TTC549 (cell line): Measurements from ENCODE around the gene HOXA13.

Experiments used
- FAIRE-seq: peaks from 2 replicates; lab custom pipeline; 2012; peaks lifted over from hg19 to GRCh38; lab: Jason Lieb, UNC

The HOXA13 gene

GRCh38 chr7:27169658-27170425 is 30.0 kb downstream of the HOXA13 start:
- no peak for FAIRE-seq

- FAIRE-seq = no peak
Measured at GRCh38 chr7:27168265-27168947, 31.5 kb downstream of the HOXA13 start.

- FAIRE-seq = no peak
Measured at GRCh38 chr7:27167916-27168264, 32.0 kb downstream of the HOXA13 start.

DNA sequence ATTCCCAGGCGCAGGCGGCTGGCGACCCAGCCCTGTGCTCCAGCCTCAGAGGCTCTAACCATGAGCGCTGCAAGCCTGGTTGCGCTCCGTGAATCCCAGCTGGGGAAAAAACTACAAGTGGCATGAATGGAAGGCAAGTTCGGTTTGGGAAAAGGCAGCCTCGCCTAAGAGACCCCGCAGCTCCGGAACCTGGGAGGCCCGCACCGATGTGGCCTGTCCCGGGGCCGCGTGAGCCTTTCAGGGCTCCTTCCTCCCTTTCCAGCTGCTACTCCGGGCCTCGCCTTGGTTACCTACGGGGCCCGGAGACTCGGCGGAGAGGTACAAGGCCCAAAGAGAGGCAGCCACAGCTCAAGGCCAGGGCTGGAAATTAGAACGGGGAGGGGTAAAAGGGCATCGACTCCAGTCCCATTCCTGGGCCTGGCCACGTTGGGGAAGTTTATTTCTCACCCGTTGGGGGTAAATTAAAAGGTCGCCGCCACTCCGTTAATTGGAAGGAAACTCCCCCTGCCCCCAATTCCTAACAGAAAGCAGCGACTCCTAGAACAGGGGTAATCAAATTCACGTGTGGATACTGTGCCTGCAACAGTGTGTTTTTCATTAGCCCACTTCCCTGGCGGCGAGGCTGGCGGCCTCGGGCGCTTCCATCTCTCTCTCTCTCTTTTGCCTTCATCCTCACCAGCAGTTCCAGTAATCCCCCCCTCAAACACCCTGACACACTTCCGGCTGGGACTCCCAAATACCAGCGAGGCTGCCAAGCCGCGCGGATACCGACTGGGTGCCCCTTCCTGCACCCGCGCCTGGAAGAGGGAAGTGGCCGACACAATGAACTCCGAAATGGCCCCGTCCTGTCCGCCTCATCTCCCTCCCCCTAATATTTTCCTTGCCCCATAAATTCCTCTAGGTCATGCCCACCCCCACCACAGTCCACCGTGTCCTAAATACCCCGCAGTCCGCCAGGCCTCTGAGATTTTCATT is 33.1 kb downstream of the HOXA13 start:
- FAIRE-seq = no peak

GRCh38 chr7:27165996-27166530 is 33.8 kb downstream of the HOXA13 start:
- FAIRE-seq = no peak

DNA sequence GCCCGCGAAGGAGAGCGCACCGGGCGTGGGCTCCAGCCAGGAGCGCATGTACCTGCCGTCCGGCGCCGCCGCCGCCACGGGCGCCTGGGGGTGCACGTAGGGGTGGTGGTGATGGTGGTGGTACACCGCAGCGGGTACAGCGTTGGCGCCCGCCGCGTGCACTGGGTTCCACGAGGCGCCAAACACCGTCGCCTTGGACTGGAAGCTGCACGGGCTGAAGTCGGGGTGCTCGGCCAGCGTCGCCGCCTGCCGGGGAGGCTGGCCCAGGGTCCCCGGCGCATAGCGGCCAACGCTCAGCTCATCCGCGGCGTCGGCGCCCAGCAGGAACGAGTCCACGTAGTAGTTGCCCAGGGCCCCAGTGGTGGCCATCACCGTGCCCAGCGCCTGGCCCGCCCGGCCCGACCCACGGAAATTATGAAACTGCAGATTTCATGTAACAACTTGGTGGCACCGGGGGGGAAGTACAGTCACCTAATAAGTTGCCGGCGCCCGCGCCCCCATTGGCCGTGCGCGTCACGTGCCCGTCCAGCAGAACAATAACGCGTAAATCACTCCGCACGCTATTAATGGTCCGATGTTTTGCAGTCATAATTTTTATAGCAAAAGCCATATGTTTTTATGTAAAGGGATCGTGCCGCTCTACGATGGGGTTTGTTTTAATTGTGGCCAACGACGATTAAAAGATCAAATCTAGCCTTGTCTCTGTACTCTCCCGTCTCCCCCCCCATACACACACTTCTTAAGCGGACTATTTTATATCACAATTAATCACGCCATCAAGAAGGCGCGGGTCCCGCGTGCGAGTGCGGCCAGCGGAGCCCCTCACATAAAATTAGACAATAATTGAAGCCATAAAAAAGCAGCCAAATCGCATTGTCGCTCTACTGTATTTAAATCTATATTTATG is 34.5 kb downstream of the HOXA13 start, which contains the start of gene HOXA9:
HOXA9 (minus strand) TSS at position 449 of the 907 bp plus-strand sequence; CDS start at position 369, 80 bp downstream.
- no peak for FAIRE-seq

DNA sequence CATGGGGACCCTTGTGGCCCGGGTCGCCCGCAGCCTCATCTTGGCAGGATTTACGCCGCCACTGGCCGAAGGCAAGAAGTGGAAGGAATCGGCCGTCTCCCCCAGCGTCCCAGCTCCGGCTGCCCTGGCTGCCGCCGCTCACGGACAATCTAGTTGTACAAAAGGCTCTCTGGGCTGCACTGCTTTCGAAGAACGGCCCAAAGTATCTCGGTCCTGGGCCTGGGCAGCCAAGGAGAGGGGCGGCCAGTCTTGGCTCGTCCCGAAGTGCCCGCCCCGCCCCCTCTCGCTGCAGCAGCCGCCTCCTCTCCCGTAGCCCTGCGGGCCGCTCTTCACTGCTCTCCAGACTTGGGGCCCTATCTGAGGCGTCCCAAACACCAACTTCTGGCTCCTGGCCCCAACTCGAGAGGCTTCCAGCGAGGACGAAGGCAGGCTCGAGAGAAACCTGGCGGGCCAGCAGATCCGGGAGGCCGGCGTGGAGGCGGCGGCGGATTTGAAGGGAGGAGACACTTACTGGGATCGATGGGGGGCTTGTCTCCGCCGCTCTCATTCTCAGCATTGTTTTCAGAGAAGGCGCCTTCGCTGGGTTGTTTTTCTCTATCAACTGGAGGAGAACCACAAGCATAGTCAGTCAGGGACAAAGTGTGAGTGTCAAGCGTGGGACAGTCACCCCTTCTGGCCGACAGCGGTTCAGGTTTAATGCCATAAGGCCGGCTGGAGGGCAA is 35.4 kb downstream of the HOXA13 start:
- FAIRE-seq = no peak

GRCh38 chr7:27164045-27164366 is 35.9 kb downstream of the HOXA13 start:
- FAIRE-seq = no peak

GRCh38 chr7:27163288-27164044 is 36.4 kb downstream of the HOXA13 start:
- no peak for FAIRE-seq

DNA sequence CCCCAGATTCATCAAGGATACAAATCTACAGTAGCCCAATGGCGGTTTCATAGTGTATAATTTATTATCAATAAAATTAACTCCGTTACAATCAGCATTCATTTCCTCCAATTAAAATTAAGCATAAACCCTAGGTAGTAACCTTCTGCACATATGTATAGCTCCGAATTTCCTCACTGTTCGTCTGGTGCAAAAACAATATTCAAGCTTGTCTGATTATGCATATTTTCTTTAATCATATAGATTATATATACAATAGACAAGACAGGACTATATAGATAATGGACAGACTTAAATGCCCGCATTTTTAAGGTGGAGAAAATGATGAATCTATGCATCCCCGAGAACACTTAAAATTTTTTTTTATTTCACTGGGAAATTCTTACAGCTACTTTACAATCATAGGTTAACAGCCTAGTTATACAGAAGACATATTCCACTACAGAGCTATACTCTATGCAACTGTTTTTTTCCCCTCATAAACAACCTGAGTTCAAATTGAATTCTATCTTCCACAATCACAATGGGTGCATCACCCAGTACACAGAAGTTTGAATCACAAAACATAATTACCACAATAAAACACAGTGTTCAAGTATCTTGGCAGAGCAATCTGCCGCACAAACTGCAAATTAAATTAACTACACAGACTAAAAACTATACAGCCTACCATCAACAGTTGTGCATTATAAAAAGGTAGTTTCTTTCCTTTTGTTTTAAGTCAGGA is 37.2 kb downstream of the HOXA13 start:
- FAIRE-seq = no peak

DNA sequence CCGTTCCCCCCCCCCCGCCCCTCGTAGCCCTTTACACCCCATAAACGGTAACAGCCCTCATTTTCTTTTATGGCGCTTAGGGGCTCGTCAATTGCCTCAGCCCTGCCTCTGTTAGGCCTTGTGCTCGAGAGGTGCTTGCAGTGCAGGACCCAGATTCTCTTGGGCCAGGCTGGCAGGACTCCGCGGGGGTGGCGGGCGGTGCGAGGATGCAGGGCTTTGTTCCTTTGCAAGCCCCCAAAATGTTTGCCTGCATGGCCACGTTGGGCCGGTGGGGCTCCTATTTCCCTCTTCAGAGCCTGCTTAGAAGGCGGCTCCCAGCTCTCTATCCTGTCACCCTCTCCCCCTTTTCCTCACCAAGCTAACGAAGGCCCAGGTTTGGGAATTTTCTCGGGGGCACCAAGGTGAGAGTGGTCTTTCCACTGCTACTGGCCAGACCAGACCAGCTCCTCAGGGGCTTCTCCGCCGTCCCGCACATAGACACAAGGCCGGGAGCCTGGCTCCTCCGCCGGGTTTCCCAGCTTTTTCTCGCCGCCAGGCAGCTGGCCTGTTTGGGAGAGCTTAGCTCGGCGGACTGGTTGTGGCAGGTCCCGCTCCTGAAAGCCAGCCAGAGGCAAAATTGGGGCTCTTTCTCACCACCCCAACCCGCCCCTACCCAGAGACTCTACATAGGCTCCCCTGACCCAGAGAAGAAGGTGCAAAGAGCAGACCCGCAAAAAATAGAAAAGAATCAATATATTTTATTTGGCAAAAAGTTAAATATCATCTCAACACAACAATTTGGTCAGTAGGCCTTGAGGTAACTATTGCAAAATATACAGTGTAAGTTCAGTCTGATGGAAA is 38.0 kb downstream of the HOXA13 start:
- FAIRE-seq = no peak

GRCh38 chr7:27161214-27161720 is 38.6 kb downstream of the HOXA13 start:
- FAIRE-seq = no peak

DNA sequence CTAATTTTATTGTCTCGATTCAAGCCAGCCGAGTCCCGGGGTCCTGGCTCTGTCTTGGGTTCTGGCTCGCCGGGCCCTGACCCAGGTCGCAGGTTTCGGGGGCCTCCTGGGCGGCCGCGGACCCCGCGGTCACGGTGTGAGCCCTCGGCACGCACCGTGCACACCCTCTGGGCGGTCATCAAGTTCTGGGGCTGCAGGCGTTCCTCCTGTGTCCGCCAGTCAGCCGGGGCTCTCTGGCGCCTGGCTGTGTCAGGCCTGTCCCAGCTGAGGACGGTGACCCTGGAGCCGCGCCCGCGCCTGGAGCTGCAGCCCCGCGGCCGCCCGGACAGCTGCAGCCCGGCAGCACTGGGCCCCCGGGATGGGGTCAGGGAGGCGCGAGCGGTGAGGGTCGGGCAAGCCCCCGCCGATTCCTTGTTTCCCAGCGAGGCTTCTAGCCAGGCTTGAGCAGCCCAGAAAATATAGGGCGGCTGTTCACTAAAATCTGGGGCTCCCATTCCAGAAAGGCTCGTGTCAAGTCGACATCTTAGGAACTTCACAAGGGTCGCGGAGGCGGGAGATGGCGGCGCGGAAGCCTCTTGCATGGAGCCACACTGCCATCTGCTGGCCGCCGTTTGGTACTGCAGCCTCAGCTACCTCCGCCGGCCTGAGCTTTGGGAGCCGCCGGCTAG is 39.2 kb downstream of the HOXA13 start:
- no peak for FAIRE-seq

GRCh38 chr7:27160145-27160545 is 39.7 kb downstream of the HOXA13 start:
- FAIRE-seq = no peak

GRCh38 chr7:27159266-27160144 is 40.4 kb downstream of the HOXA13 start:
- FAIRE-seq = no peak

GRCh38 chr7:27158436-27159265 is 41.2 kb downstream of the HOXA13 start:
- no peak for FAIRE-seq
